GM18526 (cell line): ENCODE data around the gene ZNF205.
A peak's percentile ranks its signal among the peaks of the same experiment; 100 is the strongest.

ENCODE experiments used
- POLR2A ChIP-seq: IDR thresholded peaks from 3 replicates; pipeline ENCODE4 v1.6.1; 2011; ENCODE audit not compliant: insufficient read length; ENCODE audit errors: extremely low read depth

The ZNF205 gene

DNA sequence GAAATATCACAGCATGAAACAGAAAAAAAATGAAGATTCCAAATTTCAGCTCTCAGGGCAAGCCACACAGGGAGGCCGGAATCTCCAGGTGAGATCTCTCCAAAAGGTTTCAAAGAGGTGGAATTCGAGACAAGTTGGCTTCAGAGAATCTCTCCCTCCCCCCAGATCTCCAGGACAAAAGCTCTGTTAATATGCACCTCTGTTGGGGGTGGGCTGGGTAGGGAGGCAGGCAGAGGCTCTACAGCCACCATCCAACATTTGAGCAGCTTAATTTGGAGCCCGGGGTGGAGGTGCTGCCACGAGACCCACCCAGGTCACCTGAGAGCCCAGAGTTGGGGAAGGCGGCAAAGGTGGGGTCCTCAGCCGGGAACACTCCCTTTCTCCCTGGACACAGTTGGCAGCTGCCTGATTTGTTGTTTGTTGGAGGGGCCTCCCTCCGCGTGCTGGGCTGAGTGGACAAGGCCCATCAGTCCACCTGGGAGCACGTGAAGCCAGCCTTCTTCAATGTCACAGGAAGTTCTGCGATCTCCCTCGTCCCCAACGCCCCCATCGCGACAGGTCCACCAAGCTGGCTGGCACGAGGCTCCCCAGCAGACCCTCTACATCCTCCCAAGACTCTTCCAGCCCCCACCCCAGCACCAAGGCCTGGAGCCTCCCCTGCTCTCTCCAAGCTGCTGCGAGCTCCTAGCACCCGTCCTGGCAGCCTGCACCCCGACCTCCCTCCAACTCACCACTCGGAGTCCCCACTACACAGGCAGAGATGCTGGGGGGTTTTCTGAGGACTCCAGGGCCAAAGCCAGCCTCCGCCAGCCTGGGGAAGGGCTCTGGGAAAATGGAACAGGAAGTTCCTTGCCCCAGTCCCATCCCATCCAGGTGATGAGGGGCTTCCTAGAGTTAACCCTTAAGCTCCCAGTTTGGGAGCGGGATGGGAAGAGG is 13.7 kb upstream of the ZNF205 start, which contains the start of gene ZSCAN10:
TSS of gene ZSCAN10 (minus strand) at position 836 of the 936 bp plus-strand sequence. CDS start 6,357 bp downstream, outside the sequence.
- no peak for TF ChIP-seq POLR2A

DNA sequence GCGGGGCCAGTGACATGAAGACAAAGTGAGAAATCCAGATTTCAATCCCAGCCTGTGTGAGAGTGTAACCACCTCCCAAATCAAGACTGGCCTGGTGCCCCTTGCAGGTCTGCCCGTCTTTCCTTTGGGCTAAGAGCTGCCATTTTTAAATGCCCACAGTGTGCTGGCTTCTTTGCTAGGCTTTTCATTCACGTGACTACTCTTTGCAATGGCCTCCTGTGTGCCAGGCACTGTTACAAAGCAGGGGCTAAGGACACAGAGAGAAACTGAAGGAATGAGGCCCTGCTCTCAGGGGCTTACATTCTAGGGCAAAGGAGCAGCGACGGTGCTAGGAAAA is 13.0 kb upstream of the ZNF205 start:
- TF ChIP-seq POLR2A, result no peak

DNA sequence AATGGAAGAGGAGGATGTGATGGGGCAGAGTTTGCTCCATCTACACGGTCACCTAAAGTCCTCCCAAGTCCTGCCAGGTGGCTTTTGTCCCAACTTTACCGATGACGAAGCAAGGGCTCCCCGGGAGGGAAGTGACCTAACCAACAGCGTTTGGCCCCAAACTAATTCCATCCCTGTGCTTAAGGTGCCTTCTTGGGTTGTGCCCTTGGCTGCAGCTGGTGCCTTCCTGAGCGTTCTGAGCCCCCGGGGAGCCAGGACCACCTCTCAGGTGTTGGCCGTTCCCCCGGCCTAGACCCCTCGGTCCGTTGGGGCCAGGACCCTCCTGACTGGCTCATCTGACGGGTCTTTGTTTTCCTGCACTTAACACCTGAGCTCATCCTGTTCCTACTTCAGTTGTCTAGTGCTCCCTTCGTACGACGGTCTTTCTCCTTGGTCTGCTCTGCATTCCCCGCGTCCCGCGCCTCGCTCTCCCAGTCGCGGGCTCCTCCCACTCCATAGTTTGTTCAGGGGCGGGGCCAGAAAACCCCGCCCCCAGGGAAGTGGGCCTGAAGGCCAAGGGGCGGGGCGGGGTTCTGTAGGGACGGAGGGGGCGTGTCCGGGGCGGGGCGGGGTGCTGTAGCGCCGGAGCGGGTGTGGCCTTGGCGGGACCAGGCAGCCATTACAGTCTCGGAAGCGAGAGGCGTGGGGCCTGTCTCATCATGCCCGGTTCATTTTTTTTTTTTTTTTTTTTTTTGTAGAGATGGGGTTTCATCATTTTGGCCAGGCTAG is 12.5 kb upstream of the ZNF205 start:
- TF ChIP-seq POLR2A, result peak; percentile 22

DNA sequence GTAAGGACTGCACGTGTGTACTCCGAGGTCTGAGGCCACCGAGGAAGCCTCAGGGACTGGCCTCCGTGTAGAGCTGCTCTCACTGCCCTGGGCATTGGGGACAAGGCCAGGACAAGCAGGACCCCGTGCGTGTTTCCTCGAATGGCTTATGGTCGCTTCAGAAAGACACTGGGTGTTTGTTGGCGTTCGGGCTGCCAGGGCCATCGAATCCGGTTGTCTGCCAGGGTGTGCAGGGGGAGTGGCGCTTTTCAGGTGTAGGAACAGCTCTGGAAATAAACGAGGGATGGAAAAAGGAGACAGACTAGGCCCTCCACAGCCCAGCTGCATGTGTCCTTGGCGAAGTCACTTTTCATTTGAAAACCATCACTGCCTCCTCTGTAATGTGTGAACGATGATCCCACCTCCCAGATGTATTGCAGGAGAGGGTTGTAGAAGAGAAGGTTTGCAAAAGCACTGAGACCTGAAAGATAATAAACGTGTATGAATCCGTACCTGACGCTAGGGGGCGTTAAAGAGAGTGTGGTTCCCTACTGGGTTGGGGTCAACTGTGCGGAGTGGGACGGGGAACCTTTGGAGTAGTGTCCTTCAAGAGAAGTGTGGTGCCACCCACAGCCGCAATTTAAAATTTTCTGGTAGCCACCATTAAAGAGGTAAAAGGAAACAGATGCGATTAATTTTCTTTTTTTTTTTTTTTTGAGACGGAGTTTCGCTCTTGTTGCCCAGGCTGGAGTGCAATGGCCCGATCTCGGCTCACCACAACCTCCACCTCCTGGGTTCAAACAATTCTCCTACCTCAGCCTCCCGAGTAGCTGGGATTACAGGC is 11.2 kb upstream of the ZNF205 start:
- TF ChIP-seq POLR2A, result no peak

DNA sequence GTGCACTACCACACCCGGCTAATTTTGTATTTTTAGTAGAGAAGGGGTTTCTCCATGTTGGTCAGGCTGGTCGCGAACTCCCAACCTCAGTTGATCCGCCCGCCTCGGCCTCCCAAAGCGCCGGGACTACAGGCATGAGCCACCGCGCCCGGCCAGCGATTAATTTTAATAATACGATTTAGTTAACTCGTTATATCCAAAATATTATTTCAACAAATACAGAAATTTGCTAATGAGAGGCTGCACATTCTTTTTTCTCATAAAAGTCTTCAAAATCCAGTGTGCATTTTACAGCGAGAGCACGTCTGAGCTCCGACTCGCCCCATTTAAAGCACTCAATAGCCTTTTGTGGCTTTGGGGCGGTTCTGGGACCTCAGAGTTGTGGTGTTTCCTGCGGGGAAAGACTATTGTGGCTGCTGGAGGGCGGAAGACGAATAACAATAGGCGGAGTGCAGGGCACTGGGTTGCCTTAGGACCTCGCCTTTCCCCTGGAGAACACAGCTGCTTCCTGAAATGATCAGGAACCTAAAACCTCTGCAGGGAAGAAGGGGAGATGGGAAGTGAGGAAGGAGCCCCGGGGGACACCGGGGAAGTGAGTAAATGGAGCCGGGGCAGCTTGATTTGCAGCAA is 10.4 kb upstream of the ZNF205 start:
- no peak for TF ChIP-seq POLR2A

DNA sequence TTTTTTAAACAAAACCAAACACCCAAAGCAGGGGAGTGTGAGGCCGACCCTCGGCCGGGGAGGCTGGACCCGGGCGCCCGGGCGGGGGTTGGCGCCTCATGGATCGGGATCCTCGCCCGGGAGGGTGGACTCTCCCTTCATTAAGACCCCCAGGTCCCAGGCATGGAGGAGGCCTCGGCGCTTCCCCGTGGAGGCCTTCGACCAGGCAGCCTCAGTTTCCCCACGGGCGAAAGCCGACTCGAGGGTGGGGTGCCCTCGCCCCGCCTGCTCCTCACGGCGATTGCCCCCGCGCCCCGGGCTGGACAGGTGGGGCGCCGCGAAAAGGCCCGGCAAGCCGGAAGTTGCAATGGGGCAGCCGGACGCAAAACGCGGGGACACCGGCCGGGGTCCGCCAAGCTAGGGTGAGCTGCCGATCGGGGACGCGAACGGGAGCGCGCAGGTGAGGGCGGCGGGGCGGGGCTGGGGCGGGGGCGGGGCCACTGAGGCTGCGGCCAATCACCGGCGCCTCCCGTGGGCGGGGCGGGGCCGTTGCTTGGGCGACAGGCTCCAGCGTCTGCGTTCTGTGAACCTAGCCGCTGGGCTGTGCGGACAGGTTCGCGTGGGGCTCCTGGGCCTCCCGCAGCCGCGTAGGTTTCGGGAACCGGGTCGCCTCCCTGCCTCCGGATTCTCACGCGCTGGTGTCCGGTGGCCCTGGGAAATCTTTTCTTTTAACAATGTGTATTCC is 6.0 kb upstream of the ZNF205 start:
- peak; percentile 80 for TF ChIP-seq POLR2A

DNA sequence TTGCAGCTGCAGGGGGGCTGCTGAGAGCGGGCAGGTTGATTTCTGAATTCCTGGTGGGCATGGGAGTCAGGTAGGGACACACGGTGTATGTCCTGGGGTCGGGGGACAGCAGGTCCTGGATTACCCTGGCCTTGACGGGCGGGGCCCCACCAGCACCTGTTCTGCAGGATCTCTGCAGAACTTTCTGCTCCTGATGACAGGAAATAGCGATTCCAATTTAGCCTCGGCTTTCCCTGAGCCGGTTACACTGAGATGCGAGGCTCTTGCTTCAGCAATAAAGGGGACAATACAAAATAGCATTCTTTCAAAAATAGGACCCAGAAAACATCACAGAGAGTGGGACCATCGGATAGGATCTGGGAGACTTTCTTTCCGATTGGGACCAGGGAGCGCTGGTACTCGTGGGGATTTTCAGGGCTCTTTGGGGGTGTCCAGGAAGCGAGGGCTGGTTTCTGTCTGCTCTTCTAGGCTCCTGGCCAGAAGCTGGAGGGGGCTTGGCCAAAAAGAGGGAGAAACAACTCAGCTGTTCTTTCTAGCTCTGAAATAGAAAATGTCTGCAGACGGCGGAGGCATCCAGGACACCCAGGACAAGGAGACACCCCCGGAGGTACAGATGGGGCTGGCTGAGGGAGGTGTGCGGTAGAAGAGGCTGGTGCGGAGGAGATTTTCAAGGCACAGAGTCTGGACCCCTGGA is 642 bp downstream of the ZNF205 start:
- no peak for TF ChIP-seq POLR2A

DNA sequence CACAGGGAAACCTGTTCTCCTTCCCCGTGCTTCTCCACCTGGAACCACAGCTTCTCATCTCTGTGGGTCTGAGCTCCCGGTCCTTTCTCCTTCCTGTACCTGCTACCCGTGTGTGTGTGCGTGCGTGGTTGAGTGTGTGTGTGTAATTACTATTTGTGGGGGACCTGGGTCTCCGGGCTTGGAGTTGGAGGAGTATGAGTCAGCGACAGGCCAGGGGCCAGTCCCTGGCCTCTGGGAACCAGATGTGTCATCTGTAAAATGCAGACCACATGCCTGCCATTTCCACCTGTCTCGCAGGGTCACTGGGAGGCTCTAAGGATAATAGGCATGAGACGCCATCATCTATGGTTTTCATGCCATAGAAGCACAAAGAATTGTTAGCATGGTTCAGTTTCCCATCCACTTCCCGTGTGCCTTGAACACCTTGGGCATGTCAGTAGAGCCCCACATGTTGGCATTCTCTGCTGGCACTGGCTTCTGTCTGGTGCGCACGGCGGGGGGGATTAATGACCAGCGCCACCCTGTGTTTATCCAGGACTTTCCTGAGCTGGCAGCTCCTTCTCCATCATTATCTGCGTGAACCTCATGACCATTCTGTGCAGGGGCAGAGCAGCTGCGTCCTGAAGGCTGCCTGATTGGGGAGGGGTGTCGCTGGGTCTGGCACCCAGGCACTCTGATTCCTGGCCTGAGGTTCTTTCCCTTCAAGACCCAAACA is 1.5 kb downstream of the ZNF205 start:
- no peak for TF ChIP-seq POLR2A

DNA sequence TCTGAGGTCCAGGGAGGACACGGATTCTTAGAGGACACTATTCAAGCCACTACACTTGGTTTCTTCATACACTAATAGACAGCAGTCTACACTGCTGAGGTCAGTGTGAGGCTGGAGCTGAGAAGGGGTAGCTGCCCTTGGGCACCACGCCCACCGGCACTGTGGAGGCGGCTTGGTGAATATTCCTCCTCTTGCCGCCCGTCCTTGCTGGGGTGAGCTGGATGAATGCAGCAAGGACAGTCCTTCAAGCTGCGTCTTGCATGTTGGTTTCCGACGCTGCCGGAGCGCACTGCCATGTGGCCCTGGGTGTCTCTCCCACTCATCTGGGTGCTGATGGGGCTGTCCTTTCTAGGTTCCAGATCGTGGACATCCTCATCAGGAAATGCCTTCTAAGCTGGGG is 2.6 kb downstream of the ZNF205 start:
- no peak for TF ChIP-seq POLR2A

DNA sequence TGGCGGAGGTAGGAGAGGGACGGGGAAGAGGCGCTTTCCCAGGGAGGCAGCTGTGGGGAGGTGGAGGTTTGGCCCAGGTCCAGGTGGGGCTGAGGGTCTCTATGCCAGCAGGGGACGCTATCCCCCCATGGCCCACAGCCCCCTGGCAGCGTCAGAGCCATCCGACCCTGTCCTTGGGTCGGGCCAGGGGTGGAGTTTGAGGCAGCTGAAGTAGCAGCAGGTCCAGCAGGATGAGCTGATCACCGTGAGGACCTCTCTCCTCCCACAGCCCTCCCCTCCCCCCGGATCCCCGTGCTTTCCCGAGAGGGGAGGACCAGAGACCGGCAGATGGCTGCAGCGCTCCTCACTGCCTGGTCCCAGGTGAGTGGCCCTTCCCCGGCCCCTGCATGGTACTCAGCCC is 3.2 kb downstream of the ZNF205 start:
- no peak for TF ChIP-seq POLR2A

DNA sequence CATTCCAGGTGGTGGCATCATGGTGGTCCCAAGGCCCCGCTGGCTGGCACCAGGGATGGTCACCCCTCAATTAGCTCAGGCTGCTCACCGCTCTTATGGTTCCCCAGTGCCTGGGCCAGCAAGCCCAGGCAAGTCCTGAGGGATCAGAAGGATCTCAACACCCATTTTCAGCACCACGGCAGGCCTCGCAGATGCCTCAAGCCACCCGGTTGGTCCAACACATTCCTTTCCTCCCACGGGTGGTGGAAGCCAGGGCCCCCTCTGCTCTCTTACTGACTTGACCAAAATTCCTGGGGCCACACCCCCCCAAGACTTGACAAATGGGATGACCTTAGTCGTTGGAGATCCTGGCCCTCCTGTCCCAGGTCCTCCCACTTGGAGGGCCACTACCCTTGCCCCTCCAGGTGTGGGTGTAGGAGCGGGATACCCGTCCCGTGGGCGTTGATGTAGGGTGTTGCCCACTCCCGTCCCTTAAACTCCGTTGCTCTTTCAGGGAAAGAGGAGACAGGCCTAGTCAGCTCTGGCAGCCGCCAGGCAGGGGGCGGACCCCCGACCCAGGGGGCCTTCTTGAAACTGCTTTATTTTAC is 5.9 kb downstream of the ZNF205 start:
- TF ChIP-seq POLR2A, result no peak

DNA sequence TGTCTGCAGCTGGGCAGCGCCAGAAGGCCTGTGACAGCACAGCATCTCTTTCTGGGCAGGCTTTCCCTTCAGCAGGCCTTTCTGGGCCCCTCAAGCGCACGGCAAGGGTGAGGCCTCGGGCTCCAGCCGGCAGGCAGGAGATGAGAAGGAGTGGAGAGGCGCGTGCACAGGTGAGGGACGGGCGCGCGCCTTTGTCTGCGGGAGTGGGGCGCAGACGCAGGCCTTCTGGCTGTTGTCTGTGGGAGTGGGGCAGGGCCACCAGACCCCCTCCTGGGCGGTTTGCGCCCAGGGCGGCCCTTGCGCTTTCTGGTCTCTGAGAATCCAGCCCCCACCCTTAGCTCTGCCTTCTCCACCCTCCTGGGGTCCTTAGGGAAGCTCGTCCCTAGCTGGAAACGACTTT is 6.5 kb downstream of the ZNF205 start:
- TF ChIP-seq POLR2A, result no peak

DNA sequence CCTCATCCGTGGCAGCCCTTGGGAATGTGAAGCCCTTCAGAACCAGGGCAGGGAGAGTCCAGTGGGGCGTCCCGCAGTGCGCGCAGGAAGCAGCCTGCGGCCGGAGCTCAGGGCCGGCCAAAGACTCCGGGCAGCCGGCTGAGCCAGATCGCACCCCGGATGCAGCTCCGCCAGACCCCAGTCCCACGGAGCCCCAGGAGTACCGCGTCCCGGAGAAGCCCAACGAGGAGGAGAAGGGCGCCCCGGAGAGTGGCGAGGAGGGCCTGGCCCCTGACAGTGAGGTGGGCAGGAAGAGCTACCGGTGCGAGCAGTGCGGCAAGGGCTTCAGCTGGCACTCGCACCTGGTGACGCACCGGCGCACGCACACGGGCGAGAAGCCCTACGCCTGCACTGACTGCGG is 6.9 kb downstream of the ZNF205 start:
- TF ChIP-seq POLR2A, result no peak
